LNCaP clone FGC (cell line): ENCODE results near the gene STAT5B.
"Not testable (repeated sequence)": the region's sequence is repeated elsewhere in the genome, so short reads cannot be mapped to it uniquely, and the experiment has no call there.

ENCODE experiments used
- DNase-seq: peaks from one replicate; pipeline ENCODE4 v3.0.0-alpha.2; 2011; ENCODE audit warnings: low read depth
- H3K4me3 ChIP-seq: 2 replicates; pipeline ENCODE4 v1.5.1; 2011; ENCODE audit warnings: mild to moderate bottlenecking, low read depth, low read length, control low read depth
- CTCF ChIP-seq: IDR thresholded peaks from 2 replicates; pipeline ENCODE4 v1.5.1; 2012; ENCODE audit warnings: mild to moderate bottlenecking; ENCODE audit not compliant: control insufficient read depth, insufficient read depth; ENCODE audit errors: extremely low read depth

STAT5B gene

GRCh38 chr17:42221886-42222745 lies 54.1 kb downstream of the STAT5B start:
- no peak for DNase-seq
- TF ChIP-seq CTCF: peak; percentile 57

GRCh38 chr17:42219280-42219679 lies 56.9 kb downstream of the STAT5B start:
- DNase-seq, H3K4me3 ChIP-seq: not testable (repeated sequence)

More at GRCh38 chr17:42221886-42222745, 54.1 kb downstream of the STAT5B start:
- H3K4me3 ChIP-seq: no peak overlapping the region

- no peak for DNase-seq
- no peak for TF ChIP-seq CTCF
- no peak overlapping the region for H3K4me3 ChIP-seq
Measured at GRCh38 chr17:42214156-42214555, 62.0 kb downstream of the STAT5B start.

GRCh38 chr17:42212382-42212781 lies 63.8 kb downstream of the STAT5B start:
- no peak for TF ChIP-seq CTCF
- no peak overlapping the region for H3K4me3 ChIP-seq
- no peak for DNase-seq

GRCh38 chr17:42211921-42212341 lies 64.3 kb downstream of the STAT5B start:
- H3K4me3 ChIP-seq, DNase-seq: not testable (repeated sequence)

- no peak for TF ChIP-seq CTCF
- no peak overlapping the region for H3K4me3 ChIP-seq
- no peak for DNase-seq
Measured at GRCh38 chr17:42210046-42210445, 66.1 kb downstream of the STAT5B start.

GRCh38 chr17:42206153-42206612 lies 70.0 kb downstream of the STAT5B start:
- DNase-seq, H3K4me3 ChIP-seq: not testable (repeated sequence)

GRCh38 chr17:42203354-42203753 lies 72.8 kb downstream of the STAT5B start:
- no peak for TF ChIP-seq CTCF
- no peak for DNase-seq
- no peak overlapping the region for H3K4me3 ChIP-seq
